HepG2 (cell line): ENCODE results near the gene SLA2. TPM values are rescaled to one million over a fixed set of nuclear protein-coding genes. Genes with fewer than 3 reads are reported as not detected.

ENCODE experiments used
- ARID4A ChIP-seq: sonication (generic); formaldehyde crosslinking; IDR thresholded peaks from 2 replicates; pipeline ENCODE4 v1.5.0; 2020; ENCODE audit warnings: mild to moderate bottlenecking, missing genetic modification reagents, borderline replicate concordance
- HDAC2 ChIP-seq: sonication (generic); formaldehyde crosslinking; IDR thresholded peaks from 2 replicates; pipeline ENCODE4 v1.4.0; 2020; ENCODE audit warnings: missing genetic modification reagents
- HNRNPK ChIP-seq: fragments of 200-400 bp; formaldehyde crosslinking; IDR thresholded peaks from 2 replicates; pipeline ENCODE4 v1.6.1; 2018; ENCODE audit warnings: low read length, low read depth, moderate library complexity, mild to moderate bottlenecking; ENCODE audit not compliant: poor library complexity, severe bottlenecking
- JUND ChIP-seq: sonication (generic); formaldehyde crosslinking; IDR thresholded peaks from 2 replicates; pipeline ENCODE4 v1.8.0; 2022; ENCODE audit warnings: mild to moderate bottlenecking, missing genetic modification reagents
- NR3C1 ChIP-seq: sonication (generic); formaldehyde crosslinking; IDR thresholded peaks from 2 replicates; pipeline ENCODE4 v1.4.0; 2020; ENCODE audit warnings: missing genetic modification reagents
- PHB2 ChIP-seq: fragments of 450-650 bp; IDR thresholded peaks from 2 replicates; pipeline ENCODE4 v1.6.1; 2018; ENCODE audit not compliant: partially characterized antibody
- POLR2AphosphoS2 ChIP-seq: IDR thresholded peaks from 2 replicates; pipeline ENCODE4 v1.6.1; 2011; ENCODE audit warnings: low read depth, low read length, improper control_type of control experiment
- SOX6 ChIP-seq, 2 experiments: fragments of 450-650 bp in 1 of 2; sonication (generic) in 1 of 2; formaldehyde crosslinking in 1 of 2; IDR thresholded peaks; 2 replicates each; pipeline versions ENCODE4 v1.4.0 to v1.6.1; 2017 to 2020; ENCODE audit warnings: antibody characterized with exemption in 1 of 2, mild to moderate bottlenecking in 1 of 2, missing genetic modification reagents in 1 of 2
- TCF7 ChIP-seq: sonication (generic); IDR thresholded peaks from 2 replicates; pipeline ENCODE4 v1.6.1; 2016; ENCODE audit warnings: antibody characterized with exemption, low read depth
- TOPORS ChIP-seq: sonication (generic); formaldehyde crosslinking; IDR thresholded peaks from 2 replicates; pipeline ENCODE4 v1.8.0; 2023; ENCODE audit warnings: mild to moderate bottlenecking, missing genetic modification reagents
- U2AF2 ChIP-seq: fragments of 200-400 bp; formaldehyde crosslinking; IDR thresholded peaks from 2 replicates; pipeline ENCODE4 v1.6.1; 2017; ENCODE audit warnings: low read depth, mild to moderate bottlenecking, low read length
- YEATS2 ChIP-seq: sonication (generic); formaldehyde crosslinking; IDR thresholded peaks from 2 replicates; pipeline ENCODE4 v1.4.0; 2020; ENCODE audit warnings: missing genetic modification reagents, borderline replicate concordance
- ZBED4 ChIP-seq: sonication (generic); formaldehyde crosslinking; IDR thresholded peaks from 2 replicates; pipeline ENCODE4 v1.4.0; 2020; ENCODE audit warnings: missing genetic modification reagents, borderline replicate concordance
- ZNF569 ChIP-seq: sonication (generic); formaldehyde crosslinking; IDR thresholded peaks from 2 replicates; pipeline ENCODE4 v1.5.0; 2020; ENCODE audit warnings: mild to moderate bottlenecking, missing genetic modification reagents, moderate library complexity, borderline replicate concordance
- ZNF576 ChIP-seq: sonication (generic); formaldehyde crosslinking; IDR thresholded peaks from 2 replicates; pipeline ENCODE4 v1.4.0; 2020; ENCODE audit warnings: mild to moderate bottlenecking, missing genetic modification reagents
- polyA plus RNA-seq, 8 experiments: library from polyadenylated mRNA; depleted of rRNA in 3 of 8; stranded (reverse) in 7 of 8; unstranded in 1 of 8; fragments of >200 nt; fragmentation: Illumina TruSeq in 4 of 8; extraction: Trizol in 4 of 8; gene quantifications; 2 replicates each; pipeline versions ENCODE4 v1.2.1 to v1.2.3, GENCODE V29; 2011 to 2016; ENCODE audit warnings: low read depth in 4 of 8, missing spikeins in 1 of 8, mixed read lengths in 1 of 8; ENCODE audit not compliant: insufficient read depth in 1 of 8
- total RNA-seq, 5 experiments: library from RNA; depleted of rRNA; stranded (reverse); fragments of >200 nt; fragmentation: Illumina TruSeq; extraction: Trizol; gene quantifications; 2 replicates each; pipeline ENCODE4 v1.2.3, GENCODE V29; 2016; ENCODE audit warnings: low read depth in 1 of 5

The SLA2 gene
- total and polyA plus RNA-seq, 2 of the 13 experiments (the other 11 are each of a cell fraction or from before 2014, with no cell fraction given), result 1.6 to 3.6 TPM

GRCh38 chr20:36605399-36606157 lies 40.4 kb downstream of the SLA2 start, which contains the start of gene RAB5IF (continued):
- TF ChIP-seq ZBED4 (CRISPR knock-in tag) (peak; percentile 78), HNRNPK (peak; percentile 91), YEATS2 (CRISPR knock-in tag) (peak; percentile 100), SOX6 (IDR thresholded peaks at IDR 0.05) (no peak), SOX6 (CRISPR knock-in tag; IDR thresholded peaks at IDR 0.05) (peak; percentile 88), U2AF2 (no peak), ZNF576 (CRISPR knock-in tag) (peak; percentile 62; the same call in 1 of the 2 replicates), ZNF569 (CRISPR knock-in tag) (no peak), JUND (CRISPR knock-in tag) (peak; percentile 93), HDAC2 (CRISPR knock-in tag) (peak; percentile 98), ARID4A (peak; percentile 96), POLR2AphosphoS2 (peak; percentile 92; the same call in 1 of the 2 replicates), PHB2 (no peak), NR3C1 (0 out of 2 replicates have a peak, but pooled peaks have one; percentile 43), TOPORS (peak; percentile 95), TCF7 (no peak)
